Activated CD4-positive, alpha-beta T cell treated with anti-CD3 and anti-CD28 coated beads, Interleukin-2, amount 50 U/mL, for 1 hour (primary cell): ENCODE data around the gene BCL2L2.

Source experiments
- DNase-seq: peaks from one replicate; pipeline ENCODE4 v3.0.0-alpha.2; 2020

Gene BCL2L2

DNA sequence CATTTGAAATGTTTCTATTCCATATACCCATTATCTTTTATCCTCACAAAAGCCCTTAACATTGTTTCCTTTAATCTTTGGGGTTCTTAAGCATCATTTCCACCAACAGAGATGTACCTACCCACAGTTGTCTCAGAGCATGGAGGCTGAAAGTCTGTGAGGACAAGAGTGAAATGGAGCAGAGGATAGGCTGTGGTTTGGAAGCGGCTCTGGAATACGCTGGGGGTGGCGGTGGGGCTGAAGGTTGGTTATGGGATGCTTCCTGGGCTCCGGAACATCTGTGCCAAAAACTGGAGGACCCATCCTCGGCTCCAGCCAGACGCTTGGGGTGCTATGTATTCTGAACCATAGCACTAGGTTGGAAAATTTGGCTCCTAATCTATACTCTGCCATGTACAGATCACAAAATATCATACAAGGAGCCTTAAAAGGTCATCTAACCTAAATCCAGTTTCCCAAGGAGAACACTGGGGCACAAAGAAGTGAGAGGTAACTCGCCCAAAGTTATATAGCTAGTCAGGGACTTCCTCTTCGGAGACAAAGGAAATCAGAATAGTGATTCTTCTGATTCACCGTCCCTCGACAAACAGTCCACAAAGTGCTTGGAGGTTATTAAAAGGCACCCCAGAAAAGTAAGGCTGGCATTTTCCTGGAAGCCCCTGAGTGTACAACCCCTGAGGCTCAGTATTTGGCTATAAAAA lies 6.5 kb upstream of the BCL2L2 start:
- DNase-seq, result no peak

DNA sequence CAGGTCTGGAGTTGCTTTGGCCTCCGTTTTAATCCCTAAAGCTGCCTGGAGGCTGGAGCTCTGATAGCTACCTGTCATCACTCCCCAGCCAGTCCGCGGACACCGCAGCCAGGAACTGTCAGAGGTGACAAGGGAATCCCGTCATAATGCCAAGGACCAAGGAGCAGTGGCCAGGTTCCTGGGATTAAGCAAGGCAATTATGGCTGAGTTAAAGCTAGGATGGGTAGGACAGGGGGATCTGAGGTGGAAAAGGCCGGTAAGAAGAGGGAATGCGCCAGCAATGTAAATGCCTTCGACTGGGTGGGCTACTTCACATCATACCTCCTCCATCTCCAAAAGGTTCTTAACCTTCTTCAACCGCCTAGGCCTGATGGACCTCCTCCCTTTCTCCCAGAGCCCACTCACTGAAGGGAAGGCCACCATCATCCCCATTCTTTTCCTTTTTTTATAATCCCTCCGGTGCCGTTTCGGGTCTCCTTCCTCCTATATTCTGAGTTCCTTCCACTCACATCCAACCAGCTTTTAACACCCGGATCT lies 5.9 kb upstream of the BCL2L2 start:
- peak; percentile 5 for DNase-seq

DNA sequence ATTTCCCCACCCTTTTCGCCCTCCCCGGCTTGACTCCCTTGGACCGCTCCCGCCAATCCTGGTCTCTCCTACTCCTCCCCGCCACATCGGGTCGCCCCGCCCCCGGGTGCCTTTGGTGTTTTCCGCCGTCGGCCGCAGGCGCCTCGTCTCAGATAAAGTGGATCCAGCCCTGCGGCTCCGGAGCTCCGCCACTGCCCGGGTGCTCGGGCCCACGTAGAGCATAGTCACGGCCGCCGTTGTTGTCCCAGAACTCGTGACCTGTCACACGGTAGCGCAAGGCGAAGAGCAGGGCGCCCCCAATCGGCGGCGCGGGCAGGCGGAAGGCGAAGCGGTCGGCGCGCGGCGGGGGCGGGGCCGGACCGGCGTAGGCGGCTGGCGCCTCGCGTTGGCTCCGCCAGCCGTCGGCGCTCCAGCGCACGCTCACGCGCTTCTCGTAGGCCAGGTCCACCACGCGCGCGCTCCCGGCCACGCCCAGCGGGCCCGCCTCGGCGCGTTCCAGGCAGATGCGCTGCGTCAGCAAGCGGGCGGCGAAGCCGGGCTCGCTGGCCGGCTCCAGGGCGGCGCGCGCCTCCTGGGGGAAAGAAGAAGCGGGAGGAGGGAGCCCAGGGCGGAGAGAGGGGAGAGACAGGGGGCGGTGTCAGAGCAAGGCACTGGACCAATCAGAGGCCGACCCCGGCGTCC lies 5.2 kb upstream of the BCL2L2 start:
- peak; percentile 95 for DNase-seq

DNA sequence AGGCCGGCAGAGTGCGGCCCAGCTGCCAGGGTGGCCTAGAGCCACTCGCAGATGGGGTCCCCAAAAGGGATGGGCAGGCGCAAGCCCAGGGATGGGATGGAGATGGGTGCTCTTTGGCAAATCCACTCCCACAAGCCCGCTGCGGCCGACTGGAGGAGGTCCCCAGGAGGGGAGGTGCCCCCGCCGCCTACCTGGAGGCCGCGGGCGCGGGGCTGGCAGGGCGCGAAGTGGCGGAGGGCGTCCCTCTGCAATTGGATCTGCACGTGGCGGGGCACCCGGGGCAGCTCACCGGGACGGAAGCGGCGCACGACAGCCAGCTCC lies 4.7 kb upstream of the BCL2L2 start:
- DNase-seq, result peak; percentile 51

DNA sequence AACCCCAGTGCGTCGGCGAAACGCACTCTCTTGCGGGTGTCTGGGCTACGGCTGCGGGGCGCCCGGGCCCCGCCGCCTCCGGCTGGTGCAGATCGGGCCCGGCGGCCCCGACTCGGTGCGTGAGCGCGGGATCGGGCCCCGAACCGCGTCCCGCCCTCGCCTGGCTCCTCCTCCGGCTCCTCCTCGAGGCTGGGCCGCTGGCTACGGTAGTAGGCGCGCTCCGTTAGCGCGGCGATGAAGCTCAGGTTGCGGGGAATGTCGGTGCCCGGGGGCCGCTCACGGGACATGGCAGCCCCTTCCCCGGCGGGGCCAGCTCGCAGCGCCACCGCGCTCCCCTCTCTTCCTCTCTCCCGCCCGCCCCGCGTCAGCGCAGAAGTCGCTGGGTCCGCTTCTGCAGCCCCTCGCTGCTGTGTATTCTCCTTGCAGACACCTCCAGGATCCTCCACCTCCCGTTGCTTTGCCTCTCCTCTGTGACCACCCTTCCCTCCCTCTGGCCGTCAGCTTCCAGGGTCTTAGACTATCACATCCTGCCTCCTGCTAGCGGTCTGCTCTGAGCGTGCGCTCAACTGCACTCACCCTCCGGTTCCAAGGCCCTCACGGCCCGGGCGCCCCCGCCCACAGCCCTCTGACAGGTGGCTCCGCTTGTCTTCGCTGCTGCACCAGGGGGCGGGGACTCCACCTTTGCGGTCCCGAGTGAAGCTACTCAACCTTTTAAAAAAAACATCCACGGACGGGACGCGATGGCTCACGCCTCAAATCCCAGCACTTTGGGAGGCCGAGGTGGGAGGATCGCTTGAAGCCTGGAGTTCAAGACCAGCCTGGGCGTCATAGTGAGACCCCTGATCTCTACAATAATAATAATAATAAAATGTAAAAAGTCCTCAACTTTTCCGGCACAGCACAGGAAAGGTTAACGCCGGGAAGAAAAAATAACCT lies 4.1 kb upstream of the BCL2L2 start, which contains the start of gene PPP1R3E:
Gene PPP1R3E, minus strand, starts transcription at position 570 of the 936 bp plus-strand sequence. Its CDS starts 283 bp downstream, at position 287.
- DNase-seq, result peak; percentile 87

DNA sequence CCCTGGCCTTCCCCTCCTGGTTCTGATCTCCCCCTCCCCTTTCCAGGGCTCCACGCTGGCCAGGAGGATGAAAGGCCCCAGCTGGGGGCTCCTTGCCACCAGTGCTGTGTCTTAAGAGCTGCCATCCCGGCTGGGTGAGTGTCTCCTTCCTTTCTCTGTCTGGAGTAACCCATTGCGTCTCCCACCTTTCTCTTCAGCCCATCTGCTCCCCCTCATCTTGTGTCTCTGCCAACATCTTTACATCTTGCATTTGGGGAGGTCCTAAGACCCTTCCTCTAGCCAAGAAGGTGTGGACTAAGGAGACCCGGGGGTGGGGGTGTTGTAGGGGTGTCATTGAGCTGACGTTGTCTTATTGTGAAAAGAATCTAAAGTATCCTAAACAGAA lies 505 bp downstream of the BCL2L2 start:
- DNase-seq, result no peak

DNA sequence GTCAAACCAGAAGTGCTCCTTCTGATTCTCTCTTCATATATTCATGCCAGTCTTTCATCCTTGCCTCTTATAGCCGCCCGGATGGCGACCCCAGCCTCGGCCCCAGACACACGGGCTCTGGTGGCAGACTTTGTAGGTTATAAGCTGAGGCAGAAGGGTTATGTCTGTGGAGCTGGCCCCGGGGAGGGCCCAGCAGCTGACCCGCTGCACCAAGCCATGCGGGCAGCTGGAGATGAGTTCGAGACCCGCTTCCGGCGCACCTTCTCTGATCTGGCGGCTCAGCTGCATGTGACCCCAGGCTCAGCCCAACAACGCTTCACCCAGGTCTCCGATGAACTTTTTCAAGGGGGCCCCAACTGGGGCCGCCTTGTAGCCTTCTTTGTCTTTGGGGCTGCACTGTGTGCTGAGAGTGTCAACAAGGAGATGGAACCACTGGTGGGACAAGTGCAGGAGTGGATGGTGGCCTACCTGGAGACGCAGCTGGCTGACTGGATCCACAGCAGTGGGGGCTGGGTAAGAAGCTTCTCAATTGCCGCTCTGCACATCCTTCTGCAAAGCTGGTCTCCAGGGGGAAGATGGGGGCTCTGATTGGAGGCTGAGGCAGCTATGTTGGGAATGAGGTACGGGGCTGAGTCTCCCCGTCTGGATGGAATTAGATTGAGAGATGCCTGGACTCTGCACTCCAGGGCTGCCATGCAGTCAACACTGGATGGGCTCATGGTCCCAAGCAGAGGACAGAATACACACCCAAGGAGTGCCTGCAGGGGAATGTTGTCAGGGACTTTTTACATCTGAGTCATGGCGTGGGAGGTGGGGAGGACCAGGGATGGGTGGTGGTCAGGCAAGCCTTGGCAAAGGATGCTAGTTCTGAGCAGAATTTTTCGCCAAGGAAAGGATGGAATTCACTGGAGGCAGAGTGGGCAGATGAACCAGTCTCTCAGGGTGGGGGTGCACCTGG lies 1.3 kb downstream of the BCL2L2 start:
- no peak for DNase-seq

DNA sequence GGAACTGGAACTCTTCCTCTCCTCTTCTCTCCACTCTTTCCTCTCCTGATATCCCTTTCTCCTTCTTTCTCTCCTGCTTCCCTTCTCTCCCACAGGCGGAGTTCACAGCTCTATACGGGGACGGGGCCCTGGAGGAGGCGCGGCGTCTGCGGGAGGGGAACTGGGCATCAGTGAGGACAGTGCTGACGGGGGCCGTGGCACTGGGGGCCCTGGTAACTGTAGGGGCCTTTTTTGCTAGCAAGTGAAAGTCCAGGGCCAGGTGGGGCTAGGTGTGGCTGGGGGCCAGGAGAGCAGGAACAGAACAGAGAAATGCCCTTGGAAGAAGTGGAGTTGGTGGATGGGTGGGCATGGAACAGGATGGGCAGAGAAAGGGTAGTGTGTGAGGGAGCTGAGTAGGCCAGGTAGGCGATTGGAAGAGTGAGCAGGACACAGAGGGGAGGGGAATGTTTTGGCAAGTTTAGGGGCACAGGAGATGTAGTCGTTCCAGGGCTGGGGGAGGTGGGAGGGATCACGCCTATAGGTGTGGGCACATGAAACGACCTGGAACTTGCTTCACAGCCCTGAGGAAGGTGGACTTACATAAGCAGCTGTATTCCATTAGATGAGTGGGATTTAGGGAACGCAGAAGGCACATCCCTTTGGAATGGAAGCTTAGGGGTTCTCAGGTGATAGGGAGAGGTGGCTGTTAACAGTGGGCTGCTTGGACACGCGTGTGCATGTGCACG lies 2.2 kb downstream of the BCL2L2 start:
- DNase-seq, result no peak

DNA sequence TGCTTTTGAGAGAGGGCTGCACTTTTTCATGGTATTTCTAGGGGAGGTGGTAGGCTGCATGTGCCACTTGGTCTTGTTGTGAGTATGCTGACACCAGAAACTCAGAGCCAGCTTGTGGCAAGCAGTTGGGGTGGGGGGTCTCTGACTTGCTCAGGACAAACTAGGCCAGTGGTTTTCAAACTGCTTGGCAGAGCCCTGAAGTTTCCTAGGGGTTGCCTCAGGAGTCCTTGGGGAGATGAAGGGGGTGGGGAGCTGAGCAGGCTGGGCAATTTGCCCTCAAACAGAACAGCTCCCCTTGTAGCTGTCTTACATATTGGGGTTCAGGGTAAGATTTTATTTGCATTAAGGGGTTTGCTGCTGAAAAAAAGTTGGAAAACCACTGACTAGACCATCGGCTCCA lies 3.9 kb downstream of the BCL2L2 start:
- DNase-seq, result no peak

DNA sequence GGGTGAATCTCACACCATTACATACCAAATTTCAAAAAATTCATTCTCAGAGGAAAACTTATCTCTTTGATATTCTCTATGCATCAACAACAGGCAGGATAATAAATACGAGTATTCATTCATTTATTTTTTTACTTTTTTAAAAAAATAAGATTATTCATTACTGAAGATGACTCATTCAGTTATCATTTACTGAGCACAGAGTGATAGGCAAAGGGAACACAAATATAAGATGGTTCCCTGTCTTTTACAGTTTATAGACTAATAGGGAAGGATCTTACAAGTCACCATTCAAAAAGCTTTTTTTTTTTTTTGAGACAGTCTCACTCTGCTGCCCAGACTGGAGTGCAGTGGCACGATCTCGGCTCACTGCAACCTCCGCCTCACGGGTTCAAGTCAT lies 9.7 kb downstream of the BCL2L2 start:
- no peak for DNase-seq

DNA sequence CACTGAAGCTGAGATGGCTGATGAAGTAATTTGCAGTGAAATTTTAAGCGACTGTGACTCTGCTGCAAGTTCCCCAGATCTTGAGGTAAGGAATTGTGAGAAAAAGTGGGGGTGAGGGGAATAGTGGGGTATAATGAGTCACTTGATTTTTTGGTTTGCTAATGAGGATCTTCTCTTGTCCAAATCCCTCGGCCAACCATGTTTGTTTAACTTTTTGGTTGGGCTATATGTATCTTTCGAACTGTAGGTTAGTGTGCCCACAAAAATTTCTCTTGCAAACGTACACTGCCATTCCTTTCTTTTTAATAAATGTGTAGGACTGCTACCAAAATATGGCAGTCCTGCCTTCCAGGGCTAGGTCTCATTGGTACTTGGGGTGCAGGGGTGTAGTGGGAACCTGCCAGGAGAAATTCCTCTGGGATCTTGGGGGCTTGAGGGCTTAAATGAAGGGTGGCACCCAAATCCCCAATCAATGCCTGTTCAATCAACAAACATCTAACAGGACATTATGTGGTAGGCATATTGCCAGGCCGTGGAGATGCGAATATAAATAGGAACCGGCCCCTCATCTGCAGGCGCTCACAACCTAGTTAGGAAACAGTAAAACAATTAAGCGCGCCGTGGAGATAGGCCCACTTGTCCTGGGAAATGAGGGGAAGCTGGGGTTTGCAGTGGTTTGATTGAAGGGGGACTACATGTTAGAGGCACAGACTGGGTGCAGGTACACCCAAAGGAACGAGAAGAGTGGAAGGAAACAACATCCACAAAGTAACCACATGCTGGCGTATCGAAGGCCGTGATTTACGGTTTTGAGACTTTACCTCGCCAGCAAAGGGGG lies 13.3 kb downstream of the BCL2L2 start:
- no peak for DNase-seq

DNA sequence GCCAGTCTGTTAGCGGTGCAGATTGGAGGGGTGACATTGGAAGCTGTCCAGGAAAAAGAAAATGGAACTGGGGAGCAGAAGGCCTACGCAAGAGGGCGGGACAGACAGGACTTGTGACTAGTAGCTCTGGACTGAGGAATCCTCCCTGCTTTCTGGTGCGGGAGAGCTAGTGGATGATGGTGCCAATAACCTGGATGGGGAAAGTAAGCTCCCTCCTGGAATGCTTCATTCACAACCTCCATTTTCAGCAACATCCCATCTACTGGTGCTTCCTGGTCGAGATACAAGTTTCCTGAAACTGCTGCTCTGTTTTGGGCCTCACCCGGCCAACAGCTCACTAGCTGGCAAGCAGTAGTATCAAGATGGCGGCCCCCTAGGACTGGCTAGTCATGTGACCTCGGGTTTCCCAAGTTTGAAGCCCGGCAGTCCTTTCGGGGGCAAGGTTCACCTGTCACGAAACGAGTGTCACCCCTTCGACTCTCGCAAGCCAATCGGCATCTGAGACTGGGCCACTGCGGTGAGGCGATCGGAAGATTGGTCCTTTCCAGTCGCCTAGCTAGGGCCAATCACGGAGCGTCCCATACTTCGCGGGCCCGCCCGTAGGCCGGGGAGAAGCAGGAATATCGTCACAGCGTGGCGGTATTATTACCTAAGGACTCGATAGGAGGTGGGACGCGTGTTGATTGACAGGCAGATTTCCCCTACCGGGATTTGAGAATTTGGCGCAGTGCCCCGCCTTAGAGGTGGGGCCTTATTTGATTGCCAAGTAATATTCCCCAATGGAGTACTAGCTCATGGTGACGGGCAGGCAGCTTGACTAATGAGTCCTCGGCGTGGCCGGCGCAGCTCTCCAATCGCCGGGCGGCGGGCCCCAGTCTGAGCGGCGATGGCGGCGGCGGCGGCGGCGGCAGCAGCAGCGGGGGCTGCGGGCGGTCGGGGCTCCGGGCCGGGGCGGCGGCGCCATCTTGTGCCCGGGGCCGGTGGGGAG lies 14.2 kb downstream of the BCL2L2 start, which contains the start of gene PABPN1:
Gene PABPN1, plus strand, starts transcription at position 874 of the 988 bp plus-strand sequence. Its CDS starts 13 bp downstream, at position 887.
- peak; percentile 95 for DNase-seq

DNA sequence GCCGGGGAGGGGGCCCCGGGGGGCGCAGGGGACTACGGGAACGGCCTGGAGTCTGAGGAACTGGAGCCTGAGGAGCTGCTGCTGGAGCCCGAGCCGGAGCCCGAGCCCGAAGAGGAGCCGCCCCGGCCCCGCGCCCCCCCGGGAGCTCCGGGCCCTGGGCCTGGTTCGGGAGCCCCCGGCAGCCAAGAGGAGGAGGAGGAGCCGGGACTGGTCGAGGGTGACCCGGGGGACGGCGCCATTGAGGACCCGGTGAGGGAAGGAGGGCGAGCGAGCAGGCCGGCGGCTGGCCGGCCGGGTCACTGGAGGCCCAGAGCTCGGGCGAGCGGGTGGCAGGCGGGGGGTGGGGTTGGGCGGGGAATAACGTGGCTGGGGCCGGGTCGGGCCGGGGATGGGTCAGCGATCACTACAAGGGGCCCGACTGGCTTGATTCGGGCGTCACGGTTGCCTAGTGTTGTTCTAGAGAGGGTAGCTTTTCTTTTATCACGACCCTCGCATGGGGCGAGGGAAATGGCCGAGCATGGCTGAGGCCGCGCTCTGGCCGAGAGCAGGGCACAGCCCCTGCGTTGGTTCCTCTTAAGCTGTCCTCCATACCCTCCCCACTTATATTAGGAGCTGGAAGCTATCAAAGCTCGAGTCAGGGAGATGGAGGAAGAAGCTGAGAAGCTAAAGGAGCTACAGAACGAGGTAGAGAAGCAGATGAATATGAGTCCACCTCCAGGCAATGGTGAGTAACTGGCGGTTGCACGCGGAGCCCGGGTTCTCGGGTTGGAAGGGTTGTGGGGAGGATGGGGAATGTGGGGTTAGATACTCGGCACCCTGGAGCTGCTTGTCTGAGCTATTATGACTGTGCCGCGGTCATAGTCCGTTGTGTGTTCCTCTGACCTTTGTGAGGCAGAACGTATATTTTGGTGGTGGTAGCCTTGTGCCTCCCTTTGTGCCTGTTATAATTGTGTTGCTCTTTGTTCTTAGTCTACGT lies 15.2 kb downstream of the BCL2L2 start:
- peak; percentile 48 for DNase-seq

DNA sequence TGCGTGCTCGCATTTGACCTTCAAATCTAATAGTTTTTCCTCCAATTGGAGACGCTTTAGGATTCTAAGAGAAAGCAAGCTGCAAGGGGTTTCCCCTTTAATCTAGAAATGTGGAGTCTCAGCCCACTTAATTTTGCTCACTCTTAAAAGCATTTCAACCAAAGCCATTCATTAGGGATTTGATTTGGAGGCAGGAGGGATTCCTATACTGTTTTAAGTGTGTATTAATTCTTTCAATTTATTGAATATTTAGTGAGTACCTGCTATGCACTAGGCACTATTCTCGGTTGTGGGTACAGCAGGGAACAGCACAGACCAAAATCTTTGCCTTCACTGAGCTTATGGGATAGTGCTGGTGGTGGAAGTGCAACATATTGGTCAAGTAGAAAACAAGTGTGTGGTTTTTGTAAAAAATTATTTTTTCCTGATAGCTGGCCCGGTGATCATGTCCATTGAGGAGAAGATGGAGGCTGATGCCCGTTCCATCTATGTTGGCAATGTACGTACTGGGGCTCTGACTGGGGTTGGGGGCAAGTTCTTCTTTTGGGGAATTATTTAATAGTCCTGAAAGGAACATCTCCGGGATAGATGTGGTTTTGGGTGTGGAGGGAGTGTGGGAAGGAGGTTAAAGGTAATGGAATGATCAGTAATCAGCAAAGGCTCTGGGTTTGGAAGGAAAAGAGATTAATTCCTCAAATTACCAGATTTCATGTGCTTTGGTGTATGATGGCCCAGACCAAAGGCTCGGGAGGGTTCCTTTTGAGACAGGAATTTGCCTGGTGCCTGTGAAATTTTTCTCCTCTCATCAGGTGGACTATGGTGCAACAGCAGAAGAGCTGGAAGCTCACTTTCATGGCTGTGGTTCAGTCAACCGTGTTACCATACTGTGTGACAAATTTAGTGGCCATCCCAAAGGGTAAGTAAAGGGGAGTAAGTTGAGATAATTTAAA lies 16.2 kb downstream of the BCL2L2 start:
- DNase-seq, result no peak

DNA sequence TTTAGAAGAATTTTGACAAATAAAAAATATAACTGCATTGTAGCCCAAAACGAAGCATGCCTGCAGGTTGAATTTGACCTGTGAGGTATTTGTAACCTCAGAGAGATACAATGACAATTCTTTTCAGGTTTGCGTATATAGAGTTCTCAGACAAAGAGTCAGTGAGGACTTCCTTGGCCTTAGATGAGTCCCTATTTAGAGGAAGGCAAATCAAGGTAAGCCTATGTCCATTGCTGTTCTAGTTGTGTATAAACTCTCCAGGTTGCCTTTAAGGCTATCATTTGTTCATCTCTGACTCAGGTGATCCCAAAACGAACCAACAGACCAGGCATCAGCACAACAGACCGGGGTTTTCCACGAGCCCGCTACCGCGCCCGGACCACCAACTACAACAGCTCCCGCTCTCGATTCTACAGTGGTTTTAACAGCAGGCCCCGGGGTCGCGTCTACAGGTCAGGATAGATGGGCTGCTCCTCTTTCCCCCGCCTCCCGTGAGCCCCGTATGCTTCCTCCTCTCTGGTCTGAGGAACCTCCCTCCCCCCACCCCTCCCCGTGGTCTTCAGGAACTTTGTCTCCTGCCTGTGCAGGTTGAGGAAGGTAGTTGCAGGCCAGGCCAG lies 17.3 kb downstream of the BCL2L2 start:
- DNase-seq, result no peak

DNA sequence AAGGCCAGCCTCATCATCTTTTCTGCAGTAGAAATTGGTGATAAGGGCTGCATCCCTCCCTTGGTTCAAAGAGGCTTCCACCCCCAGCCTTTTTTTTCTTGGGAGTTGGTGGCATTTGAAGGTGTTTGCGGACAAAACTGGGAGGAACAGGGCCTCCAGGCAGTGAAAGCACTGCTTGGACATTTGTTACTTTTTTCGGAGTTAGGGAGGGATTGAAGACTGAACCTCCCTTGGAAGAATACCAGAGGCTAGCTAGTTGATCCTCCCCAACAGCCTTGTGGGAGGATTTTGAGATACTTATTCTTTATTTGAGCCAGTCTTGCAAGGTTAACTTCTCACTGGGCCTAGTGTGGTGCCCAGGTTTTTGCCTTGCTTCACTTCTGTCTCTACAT lies 17.8 kb downstream of the BCL2L2 start:
- no peak for DNase-seq
